Tibial artery (tissue), 4 donors: ENCODE measurements around the gene TMC3.

Experiments used
- DNase-seq, 2 donors: peaks; one replicate each; pipeline ENCODE4 v3.0.0-alpha.2; 2019
- H3K27ac ChIP-seq, 2 donors: fragments of 200-600 bp; sonication (generic) in 1 of 2; 1 replicate in 1 of 2; 2 replicates in 1 of 2; pipeline ENCODE4 v1.5.1; 2018 to 2019; ENCODE audit warnings: mild to moderate bottlenecking in 1 of 2
- H3K27me3 ChIP-seq, 2 donors: fragments of 200-600 bp; sonication (generic) in 1 of 2; one replicate each; pipeline versions ENCODE4 v1.5.1 to v1.6.0; 2016 to 2019
- H3K36me3 ChIP-seq, 3 donors: fragments of 200-600 bp; sonication (generic) in 2 of 3; one replicate each; pipeline ENCODE4 v1.5.1; 2016 to 2019; ENCODE audit warnings: mild to moderate bottlenecking in 2 of 3
- H3K4me1 ChIP-seq, 4 donors: fragments of 200-600 bp; sonication (generic) in 2 of 4; 1 replicate in 3 of 4; 2 replicates in 1 of 4; pipeline ENCODE4 v1.5.1; 2016 to 2019
- H3K4me3 ChIP-seq, 2 donors: fragments of 200-600 bp; sonication (generic) in 1 of 2; 1 replicate in 1 of 2; 2 replicates in 1 of 2; pipeline ENCODE4 v1.5.1; 2018 to 2019; ENCODE audit warnings: mild to moderate bottlenecking in 2 of 2
- H3K9me3 ChIP-seq, 3 donors: fragments of 200-600 bp; sonication (generic) in 1 of 3; one replicate each; pipeline ENCODE4 v1.5.1; 2016 to 2019
- CTCF ChIP-seq, 2 experiments: fragments of 200-600 bp in 1 of 2; fragments of 450-650 bp in 1 of 2; IDR thresholded peaks; one replicate each; pipeline ENCODE4 v1.5.1; 2017 to 2019; ENCODE audit warnings: antibody characterized with exemption in 2 of 2, mild to moderate bottlenecking in 1 of 2, moderate library complexity in 1 of 2
- intact Hi-C: fragments of 100-400 bp; cut with DNase I; formaldehyde crosslinking; loops from one replicate; pipeline ENCODE4 v1.15.0; 2023; ENCODE audit warnings: low total_unique reads

TMC3 gene

GRCh38 chr15:81338170-81339007 is 35.6 kb downstream of the TMC3 start:
- Histone ChIP-seq H3K27me3 (no peaks in the 10 kb centered on the region), H3K4me1 (peaks cover 0 to 30% (median 21%) of the 10 kb centered on the region in 4 donors), H3K4me3 (no peak overlapping the region), H3K27ac (peak overlapping the region; percentile 60 to 67), H3K36me3 (no peaks in the 10 kb centered on the region), H3K9me3 (no peaks in the 10 kb centered on the region)
- no peak for TF ChIP-seq CTCF (IDR thresholded peaks at IDR 0.05)
- DNase-seq: peak; percentile 78 to 87
- intact Hi-C loops: no loop called here

GRCh38 chr15:81337713-81338157 is 36.3 kb downstream of the TMC3 start:
- no peak overlapping the region for H3K4me3 ChIP-seq
- H3K9me3 ChIP-seq: no peaks in the 10 kb centered on the region
- no peak for DNase-seq
- no peaks in the 10 kb centered on the region for H3K27me3 ChIP-seq
- peaks cover 0 to 30% (median 21%) of the 10 kb centered on the region in 4 donors for H3K4me1 ChIP-seq
- H3K36me3 ChIP-seq: no peaks in the 10 kb centered on the region
- H3K27ac ChIP-seq: peak overlapping the region; percentile 60 to 67
- no peak for TF ChIP-seq CTCF (IDR thresholded peaks at IDR 0.05)
- intact Hi-C loops: no loop called here

- TF ChIP-seq CTCF (IDR thresholded peaks at IDR 0.05): no peak
- no peak for DNase-seq
- intact Hi-C loops: no loop called here
- Histone ChIP-seq H3K9me3 (no peaks in the 10 kb centered on the region), H3K27ac (peak overlapping the region; percentile 23 to 60), H3K4me1 (peaks cover 0 to 30% (median 21%) of the 10 kb centered on the region in 4 donors), H3K4me3 (no peak overlapping the region), H3K27me3 (no peaks in the 10 kb centered on the region), H3K36me3 (no peaks in the 10 kb centered on the region)
These were observed 36.8 kb downstream of the TMC3 start for GRCh38 chr15:81337241-81337640.

- no peak for DNase-seq
- intact Hi-C loops: no loop called here
- no peak overlapping the region for H3K4me3 ChIP-seq
- no peak for TF ChIP-seq CTCF (IDR thresholded peaks at IDR 0.05)
- H3K36me3 ChIP-seq: no peaks in the 10 kb centered on the region
- peak overlapping the region in 1 of 2 donors; percentile 60 for H3K27ac ChIP-seq
- H3K9me3 ChIP-seq: no peaks in the 10 kb centered on the region
- H3K4me1 ChIP-seq: peaks cover 0 to 30% (median 21%) of the 10 kb centered on the region in 4 donors
- H3K27me3 ChIP-seq: no peaks in the 10 kb centered on the region
These were observed 37.4 kb downstream of the TMC3 start for GRCh38 chr15:81336568-81336967.

GRCh38 chr15:81335631-81336030 is 38.4 kb downstream of the TMC3 start:
- H3K9me3 ChIP-seq: no peaks in the 10 kb centered on the region
- intact Hi-C loops: no loop called here
- H3K4me1 ChIP-seq: peaks cover 0 to 30% (median 21%) of the 10 kb centered on the region in 4 donors
- no peak for DNase-seq
- H3K36me3 ChIP-seq: no peaks in the 10 kb centered on the region
- H3K27me3 ChIP-seq: no peaks in the 10 kb centered on the region
- no peak for TF ChIP-seq CTCF (IDR thresholded peaks at IDR 0.05)
- H3K4me3 ChIP-seq: no peak overlapping the region
- H3K27ac ChIP-seq: no peak overlapping the region
